ENCODE measurements around the gene KCNJ6. TPM values are rescaled to one million over a fixed set of nuclear protein-coding genes. Genes with fewer than 3 reads are reported as not detected.

The KCNJ6 gene
- total and polyA plus RNA-seq, 8 donors, result 0.28 to 1.9 (median 0.55) TPM

DNA sequence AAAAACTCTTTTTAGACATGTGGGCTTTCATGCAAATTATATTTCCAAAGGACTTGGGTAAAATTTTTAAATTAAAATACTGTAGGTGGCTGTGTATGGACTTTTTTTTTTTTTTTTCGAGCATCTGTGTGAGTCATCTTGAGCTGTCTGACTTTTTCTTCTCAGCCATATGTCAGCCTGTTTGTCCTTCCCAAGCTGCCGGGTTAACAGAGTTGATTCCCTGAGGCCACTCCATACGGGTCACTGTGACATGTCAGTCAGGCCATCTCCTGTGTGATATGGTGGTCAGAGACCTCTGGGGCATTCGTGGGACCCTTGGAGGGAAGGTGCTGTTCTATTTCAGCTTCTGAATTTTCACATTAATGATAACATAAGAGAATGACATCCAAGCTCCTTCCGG, 148.3 kb downstream of the KCNJ6 start:
- H3K27ac ChIP-seq, result no peak overlapping the region
- H3K9me3 ChIP-seq, result no peaks in the 10 kb centered on the region
- peaks cover 0 to 6% (median 0%) of the 10 kb centered on the region in 4 donors for H3K27me3 ChIP-seq
- intact Hi-C loops (cut with DNase I), result no loop called here
- H3K36me3 ChIP-seq, result no peaks in the 10 kb centered on the region
- peak in 2 of 4 donors; percentile 25 to 35 for ATAC-seq
- H3K4me1 ChIP-seq, result no peaks in the 10 kb centered on the region
- no peak overlapping the region for H3K4me3 ChIP-seq
- FAIRE-seq, result no peak
- TF ChIP-seq, protein P1, sequence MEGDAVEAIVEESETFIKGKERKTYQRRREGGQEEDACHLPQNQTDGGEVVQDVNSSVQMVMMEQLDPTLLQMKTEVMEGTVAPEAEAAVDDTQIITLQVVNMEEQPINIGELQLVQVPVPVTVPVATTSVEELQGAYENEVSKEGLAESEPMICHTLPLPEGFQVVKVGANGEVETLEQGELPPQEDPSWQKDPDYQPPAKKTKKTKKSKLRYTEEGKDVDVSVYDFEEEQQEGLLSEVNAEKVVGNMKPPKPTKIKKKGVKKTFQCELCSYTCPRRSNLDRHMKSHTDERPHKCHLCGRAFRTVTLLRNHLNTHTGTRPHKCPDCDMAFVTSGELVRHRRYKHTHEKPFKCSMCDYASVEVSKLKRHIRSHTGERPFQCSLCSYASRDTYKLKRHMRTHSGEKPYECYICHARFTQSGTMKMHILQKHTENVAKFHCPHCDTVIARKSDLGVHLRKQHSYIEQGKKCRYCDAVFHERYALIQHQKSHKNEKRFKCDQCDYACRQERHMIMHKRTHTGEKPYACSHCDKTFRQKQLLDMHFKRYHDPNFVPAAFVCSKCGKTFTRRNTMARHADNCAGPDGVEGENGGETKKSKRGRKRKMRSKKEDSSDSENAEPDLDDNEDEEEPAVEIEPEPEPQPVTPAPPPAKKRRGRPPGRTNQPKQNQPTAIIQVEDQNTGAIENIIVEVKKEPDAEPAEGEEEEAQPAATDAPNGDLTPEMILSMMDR (IDR thresholded peaks at IDR 0.05), result no peak
- WGBS, 2 donors, result 30 to 39% methylated on average over 5 of the region's 5 CpGs
- DNase-seq, result no peak

DNA sequence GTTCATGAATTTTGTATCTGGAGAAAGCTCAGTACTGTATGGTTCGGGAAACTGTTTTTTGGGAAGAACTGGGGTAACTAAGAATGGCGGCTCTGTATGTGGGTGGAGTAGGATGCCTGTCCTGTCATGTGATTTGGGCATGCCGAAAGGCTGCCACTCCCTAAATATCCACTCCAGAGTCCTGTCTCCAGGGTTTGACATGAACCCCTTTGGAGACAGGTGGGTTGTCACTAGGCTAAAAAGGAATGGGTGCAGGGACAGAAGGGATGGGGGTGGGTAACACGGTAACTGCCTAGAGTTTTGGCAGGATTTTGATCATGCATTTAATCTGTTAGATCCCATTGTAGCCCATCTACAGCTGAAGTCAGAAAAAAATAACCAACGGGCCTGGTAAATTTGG, 150.1 kb downstream of the KCNJ6 start:
- TF ChIP-seq, protein P1 (IDR thresholded peaks at IDR 0.05), result no peak
- FAIRE-seq, result no peak
- 62 to 79% methylated on average over 5 of the region's 5 CpGs for WGBS, 2 donors

DNA sequence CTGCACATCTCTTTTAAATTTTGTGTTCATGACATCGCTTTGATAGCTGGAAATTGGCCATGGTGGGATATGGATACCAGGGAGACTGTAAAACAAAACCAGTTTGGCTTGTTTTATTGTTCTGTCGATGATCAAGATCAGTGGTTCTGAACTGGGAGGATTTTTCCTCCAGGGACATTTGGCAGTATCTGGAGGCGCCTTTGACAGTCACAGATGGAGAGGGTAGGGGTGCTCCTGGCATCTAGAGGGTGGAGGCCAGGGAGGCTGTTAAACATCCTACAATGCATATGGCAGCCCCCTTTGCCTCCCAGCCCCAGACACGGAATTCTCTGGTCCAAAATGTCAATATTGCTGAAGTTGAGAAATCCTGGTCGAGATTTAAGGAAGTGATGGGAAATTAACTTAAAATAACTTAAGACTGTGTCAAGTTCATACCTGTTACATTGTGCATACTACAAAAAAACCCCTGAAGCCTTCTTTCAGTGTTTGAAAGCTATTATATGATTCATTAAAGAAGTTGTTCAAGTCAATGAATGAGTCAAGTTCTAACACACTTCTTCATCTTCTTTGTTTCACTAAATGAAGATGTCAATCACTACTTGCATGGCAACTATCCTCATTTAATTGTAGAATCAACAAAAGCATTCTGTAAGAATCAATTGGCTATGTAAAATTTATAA, 150.9 kb downstream of the KCNJ6 start:
- intact Hi-C loops (cut with DNase I), result no loop called here
- 58 to 68% methylated on average over 5 of the region's 5 CpGs for WGBS, 2 donors

More for the DNA sequence above, 150.1 kb downstream of the KCNJ6 start:
- no peak overlapping the region for H3K27ac ChIP-seq
- peaks cover 0 to 6% (median 0%) of the 10 kb centered on the region in 4 donors for H3K27me3 ChIP-seq
- intact Hi-C loops (cut with DNase I), result no loop called here
- H3K4me1 ChIP-seq, result no peaks in the 10 kb centered on the region
- no peak overlapping the region for H3K4me3 ChIP-seq
- DNase-seq (no peak), ATAC-seq (no peak)
- H3K36me3 ChIP-seq, result no peaks in the 10 kb centered on the region
- H3K9me3 ChIP-seq, result no peaks in the 10 kb centered on the region

DNA sequence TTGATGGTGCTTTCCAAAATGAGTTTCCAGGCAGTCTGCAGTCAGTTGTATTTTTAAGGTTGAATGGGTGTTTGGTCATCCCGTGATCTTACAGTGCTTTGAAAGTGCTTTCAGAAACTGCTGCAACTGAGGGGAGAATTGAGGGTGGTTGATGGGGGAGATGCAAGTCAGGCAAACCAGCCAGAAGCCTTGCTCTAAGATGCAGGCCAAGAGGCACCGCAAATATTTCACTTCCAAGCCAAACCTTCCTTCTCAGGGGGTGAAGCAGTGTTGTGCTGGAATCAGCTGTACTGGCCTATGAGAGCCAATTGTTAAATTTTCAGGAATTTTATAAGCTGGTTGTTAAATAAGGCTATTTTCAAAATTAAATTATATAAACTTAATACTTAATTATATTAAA, 151.6 kb downstream of the KCNJ6 start:
- DNase-seq, result no peak
- Histone ChIP-seq H3K27me3 (no peaks in the 10 kb centered on the region), H3K4me3 (no peak overlapping the region), H3K36me3 (no peaks in the 10 kb centered on the region), H3K9me3 (no peaks in the 10 kb centered on the region), H3K4me1 (no peaks in the 10 kb centered on the region), H3K27ac (no peak overlapping the region)
- intact Hi-C loops (cut with DNase I), result no loop called here
- ATAC-seq, result no peak
- no peak for FAIRE-seq
- TF ChIP-seq, protein P1 (IDR thresholded peaks at IDR 0.05), result no peak
- WGBS, 2 donors, result 64 to 75% methylated on average over 2 of the region's 2 CpGs

More for the DNA sequence above, 150.9 kb downstream of the KCNJ6 start:
- ATAC-seq (no peak), FAIRE-seq (no peak), DNase-seq (no peak)
- TF ChIP-seq, protein P1 (IDR thresholded peaks at IDR 0.05), result no peak
- no peaks in the 10 kb centered on the region for H3K36me3 ChIP-seq
- no peaks in the 10 kb centered on the region for H3K4me1 ChIP-seq
- H3K9me3 ChIP-seq, result no peaks in the 10 kb centered on the region
- peaks cover 0 to 1% (median 0%) of the 10 kb centered on the region in 4 donors for H3K27me3 ChIP-seq
- H3K4me3 ChIP-seq, result no peak overlapping the region
- no peak overlapping the region for H3K27ac ChIP-seq

DNA sequence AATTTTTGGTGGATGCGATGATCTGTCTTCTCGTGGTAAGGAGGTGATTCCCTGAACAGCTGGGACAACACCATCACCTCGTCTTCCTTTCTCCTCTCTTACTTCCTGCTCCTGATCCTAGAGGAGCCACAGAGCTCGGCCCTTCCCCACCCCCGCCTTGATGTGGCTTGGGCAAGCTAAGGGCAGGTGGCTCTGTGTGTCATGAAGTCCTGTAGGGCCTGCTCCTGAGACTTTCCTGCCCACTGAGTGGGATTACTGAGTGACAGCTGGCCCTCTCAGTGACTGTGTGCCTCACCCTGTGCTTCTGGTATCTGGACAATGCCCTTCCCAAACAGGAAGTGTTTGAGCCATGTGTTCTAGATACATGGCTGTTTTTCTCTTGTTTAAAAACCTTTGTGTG, 153.0 kb downstream of the KCNJ6 start:
- Histone ChIP-seq H3K9me3 (no peaks in the 10 kb centered on the region), H3K27ac (no peak overlapping the region), H3K36me3 (no peaks in the 10 kb centered on the region), H3K4me1 (no peaks in the 10 kb centered on the region), H3K27me3 (no peaks in the 10 kb centered on the region), H3K4me3 (no peak overlapping the region)
- FAIRE-seq (no peak), ATAC-seq (no peak), DNase-seq (no peak)
- TF ChIP-seq, protein P1 (IDR thresholded peaks at IDR 0.05), result no peak
- WGBS, 2 donors, result 55 to 64% methylated on average over 5 of the region's 5 CpGs
- intact Hi-C loops (cut with DNase I), result no loop called here

All from pancreas (tissue), 10 donors.